GM10266 (cell line): ENCODE results near the gene MAP2.

Experiments
- DNase-seq: peaks from one replicate; pipeline ENCODE4 v3.0.0; 2012; ENCODE audit errors: extremely low spot score
- TF ChIP-seq, protein P1 (sequence below): IDR thresholded peaks from 2 replicates; pipeline ENCODE4 v1.5.1; 2012; ENCODE audit warnings: mild to moderate bottlenecking, low read depth; ENCODE audit not compliant: control insufficient read depth, insufficient read depth; ENCODE audit errors: missing control alignments

The MAP2 gene

DNA sequence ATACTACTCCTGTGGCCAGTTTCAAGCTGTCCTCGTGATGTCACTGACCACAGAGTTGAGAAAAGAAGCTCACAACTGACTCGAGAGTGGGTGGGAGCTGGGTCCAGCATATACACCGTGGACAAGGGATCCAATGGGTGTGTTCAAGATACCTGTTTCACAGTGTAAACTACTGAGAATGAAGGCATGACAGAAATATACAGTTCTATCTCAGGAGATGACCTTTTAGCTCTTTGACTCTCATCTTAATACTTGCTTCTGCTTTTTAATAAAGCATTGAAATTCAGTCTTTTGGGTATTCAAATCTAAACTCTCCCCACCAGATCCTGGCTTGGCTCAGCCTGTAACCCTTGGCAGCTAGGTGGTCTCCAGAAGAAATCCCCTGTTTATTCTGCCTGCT lies 130.1 kb downstream of the MAP2 start:
- TF ChIP-seq, protein P1, sequence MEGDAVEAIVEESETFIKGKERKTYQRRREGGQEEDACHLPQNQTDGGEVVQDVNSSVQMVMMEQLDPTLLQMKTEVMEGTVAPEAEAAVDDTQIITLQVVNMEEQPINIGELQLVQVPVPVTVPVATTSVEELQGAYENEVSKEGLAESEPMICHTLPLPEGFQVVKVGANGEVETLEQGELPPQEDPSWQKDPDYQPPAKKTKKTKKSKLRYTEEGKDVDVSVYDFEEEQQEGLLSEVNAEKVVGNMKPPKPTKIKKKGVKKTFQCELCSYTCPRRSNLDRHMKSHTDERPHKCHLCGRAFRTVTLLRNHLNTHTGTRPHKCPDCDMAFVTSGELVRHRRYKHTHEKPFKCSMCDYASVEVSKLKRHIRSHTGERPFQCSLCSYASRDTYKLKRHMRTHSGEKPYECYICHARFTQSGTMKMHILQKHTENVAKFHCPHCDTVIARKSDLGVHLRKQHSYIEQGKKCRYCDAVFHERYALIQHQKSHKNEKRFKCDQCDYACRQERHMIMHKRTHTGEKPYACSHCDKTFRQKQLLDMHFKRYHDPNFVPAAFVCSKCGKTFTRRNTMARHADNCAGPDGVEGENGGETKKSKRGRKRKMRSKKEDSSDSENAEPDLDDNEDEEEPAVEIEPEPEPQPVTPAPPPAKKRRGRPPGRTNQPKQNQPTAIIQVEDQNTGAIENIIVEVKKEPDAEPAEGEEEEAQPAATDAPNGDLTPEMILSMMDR, result no peak
- DNase-seq, result no peak

DNA sequence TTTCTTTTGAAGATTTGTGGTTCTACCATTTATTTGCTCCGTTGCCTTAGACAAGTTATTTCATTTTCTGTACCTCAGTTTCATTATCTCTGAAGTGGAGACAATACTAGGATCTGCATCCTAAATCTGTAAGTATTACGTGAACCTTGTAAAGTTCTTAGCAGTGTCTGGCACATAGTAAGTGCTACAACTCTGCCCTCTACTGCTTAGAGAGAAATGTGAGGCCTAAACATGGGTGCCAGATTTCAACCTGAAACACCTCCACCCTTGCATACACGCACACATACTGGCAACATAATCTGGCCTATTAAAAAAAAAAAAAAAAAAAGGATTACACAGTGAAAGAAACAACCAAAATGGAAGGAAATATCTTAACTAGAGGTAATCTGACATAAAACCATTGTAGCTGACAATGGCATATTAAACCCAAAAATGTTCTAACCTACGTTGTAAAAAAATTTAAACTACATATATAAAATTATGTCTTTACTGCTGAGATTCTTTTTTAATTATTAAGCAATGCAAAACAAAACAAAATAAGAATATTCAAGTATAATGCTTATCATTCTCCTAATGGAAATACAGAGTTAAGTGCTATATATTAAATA lies 132.6 kb downstream of the MAP2 start:
- peak; percentile 22 for DNase-seq
- TF ChIP-seq, protein P1, result peak; percentile 50

DNA sequence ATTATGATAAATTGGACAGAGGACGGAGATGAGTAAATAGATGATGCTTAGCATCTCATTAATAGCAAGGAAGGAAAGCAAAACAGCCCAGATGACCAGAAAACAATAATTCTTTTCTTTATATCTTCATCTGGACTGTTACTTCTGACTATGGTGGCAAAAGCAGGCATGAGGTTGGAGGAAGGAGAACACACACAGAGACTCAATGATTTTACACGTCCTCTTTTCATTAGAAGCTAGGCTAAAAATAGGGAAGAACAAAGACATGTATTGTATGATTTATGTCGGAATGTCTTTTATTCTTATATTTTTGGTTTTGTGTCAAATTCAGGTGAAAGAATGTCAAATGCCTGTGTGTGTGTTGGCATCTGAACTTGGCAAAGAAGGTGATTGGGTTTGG lies 137.1 kb downstream of the MAP2 start:
- TF ChIP-seq, protein P1, result no peak
- DNase-seq, result no peak

DNA sequence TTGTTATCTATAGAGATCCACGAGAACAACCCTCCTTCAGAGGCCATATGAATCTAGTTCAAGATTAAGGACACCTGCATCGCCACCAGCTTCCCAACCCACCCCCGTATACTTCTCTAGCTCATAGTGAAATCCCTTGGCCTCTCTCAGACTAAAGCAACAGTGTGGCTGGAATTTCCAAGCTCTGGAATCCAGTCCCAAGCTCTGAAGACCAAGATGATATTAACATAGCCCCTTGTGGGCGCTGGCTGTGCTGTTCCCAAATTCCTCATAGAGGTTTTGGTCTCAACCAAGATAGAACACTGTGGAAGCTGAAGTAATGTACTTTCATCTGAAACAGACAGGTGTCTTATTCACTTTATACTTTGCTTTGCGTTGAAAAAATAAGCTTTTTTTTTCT lies 139.6 kb downstream of the MAP2 start:
- DNase-seq, result no peak

DNA sequence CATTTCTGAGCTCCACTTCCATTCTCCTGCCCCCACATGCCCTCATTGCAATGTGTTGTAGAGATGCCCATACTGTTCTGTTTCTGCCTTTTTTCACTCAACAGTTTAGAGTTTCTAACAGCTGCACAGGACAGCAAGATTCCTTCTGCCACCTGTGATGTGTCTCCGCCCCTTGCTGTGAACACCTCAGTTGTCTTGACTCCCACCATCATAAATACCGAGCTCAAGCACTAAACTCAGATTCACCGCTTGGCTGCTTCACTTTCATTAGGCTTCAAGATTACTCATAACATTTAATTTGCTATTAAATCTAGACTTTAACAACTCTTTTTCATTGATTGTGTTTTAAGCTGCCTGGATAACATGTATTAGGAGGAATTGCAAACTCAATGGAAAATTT lies 141.0 kb downstream of the MAP2 start:
- TF ChIP-seq, protein P1, result no peak
- no peak for DNase-seq

More for the DNA sequence above, 139.6 kb downstream of the MAP2 start:
- TF ChIP-seq, protein P1, result no peak

DNA sequence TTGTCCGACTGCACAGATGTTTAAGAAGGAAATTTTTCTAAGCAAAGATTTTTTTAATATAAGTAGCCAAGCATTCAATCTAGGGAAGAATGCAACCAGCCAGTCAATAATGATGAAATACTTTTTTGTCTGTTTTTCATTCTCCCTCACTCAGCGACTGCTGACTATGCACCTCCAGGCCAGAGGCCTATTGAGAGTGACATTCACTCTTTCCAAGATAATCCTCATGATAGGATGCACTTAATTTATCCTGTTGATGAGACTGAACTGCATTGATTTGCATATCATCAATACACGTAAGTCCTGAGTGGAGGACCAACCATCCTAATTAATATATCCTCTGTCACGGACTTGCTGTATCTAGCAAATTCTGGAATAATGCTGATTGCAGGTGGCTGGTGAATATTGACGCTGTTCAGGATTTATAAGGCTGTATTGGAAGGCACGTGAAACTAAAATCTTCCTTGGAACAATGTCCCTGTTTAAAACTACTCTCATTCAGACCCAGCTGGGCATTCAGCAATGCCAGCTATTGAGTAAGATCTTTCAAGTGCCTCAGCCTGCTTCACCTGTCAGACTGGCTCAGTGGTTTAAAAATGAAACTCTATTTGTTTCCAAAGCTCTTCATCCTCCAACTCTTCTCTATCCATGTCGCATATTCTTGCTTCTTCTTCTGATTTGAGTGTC lies 142.2 kb downstream of the MAP2 start:
- TF ChIP-seq, protein P1, result no peak
- DNase-seq, result no peak

DNA sequence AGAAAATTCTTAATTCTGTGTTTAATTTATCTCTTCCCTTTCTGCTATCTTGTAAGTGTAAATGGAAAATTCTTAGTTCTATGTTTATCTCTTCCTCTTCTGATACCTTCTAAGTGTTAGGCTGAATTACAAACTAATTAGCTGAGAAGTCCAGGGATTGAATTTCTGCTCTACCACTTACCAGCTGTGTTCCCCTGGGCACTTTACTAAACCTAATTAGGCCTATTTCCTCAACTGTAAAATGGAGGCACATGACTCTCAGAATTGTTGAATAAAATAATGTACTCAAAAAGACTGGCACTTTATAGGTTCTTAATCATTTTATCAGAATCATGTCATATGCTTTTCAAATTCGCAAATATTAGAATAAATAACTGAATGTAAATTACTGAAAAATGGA lies 146.3 kb downstream of the MAP2 start:
- TF ChIP-seq, protein P1, result no peak
- no peak for DNase-seq
